Measurements from ENCODE around the gene SHLD2. TPM values are rescaled to one million over a fixed set of nuclear protein-coding genes. Genes with fewer than 3 reads are reported as not detected.
"Not testable (repeated sequence)": the region's sequence is repeated elsewhere in the genome, so short reads cannot be mapped to it uniquely, and the experiment has no call there.

Gene SHLD2, protein sequence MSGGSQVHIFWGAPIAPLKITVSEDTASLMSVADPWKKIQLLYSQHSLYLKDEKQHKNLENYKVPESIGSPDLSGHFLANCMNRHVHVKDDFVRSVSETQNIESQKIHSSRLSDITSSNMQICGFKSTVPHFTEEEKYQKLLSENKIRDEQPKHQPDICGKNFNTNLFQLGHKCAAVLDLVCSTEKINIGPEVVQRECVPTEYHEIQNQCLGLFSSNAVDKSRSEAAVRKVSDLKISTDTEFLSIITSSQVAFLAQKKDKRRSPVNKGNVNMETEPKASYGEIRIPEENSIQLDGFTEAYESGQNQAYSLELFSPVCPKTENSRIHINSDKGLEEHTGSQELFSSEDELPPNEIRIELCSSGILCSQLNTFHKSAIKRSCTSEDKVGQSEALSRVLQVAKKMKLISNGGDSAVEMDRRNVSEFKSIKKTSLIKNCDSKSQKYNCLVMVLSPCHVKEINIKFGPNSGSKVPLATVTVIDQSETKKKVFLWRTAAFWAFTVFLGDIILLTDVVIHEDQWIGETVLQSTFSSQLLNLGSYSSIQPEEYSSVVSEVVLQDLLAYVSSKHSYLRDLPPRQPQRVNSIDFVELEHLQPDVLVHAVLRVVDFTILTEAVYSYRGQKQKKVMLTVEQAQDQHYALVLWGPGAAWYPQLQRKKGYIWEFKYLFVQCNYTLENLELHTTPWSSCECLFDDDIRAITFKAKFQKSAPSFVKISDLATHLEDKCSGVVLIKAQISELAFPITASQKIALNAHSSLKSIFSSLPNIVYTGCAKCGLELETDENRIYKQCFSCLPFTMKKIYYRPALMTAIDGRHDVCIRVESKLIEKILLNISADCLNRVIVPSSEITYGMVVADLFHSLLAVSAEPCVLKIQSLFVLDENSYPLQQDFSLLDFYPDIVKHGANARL
- 32.7 TPM for total RNA-seq (ENCODE audit: insufficient read depth, low replicate concordance)

- DNase-seq (ENCODE audit: low spot score) = peak; percentile 92
Observed at GRCh38 chr10:87094373-87095235, at the start of gene SHLD2, which contains the start of gene GLUD1. Gene SHLD2, plus strand, starts transcription at chr10:87095206. Its CDS starts 56,149 bp downstream, at chr10:87151355. Gene GLUD1, minus strand, starts transcription at chr10:87094843. Its CDS starts 74 bp downstream, at chr10:87094769.

GRCh38 chr10:87045434-87045938 is 49.5 kb upstream of the SHLD2 start:
- no peak for DNase-seq (ENCODE audit: low spot score)

DNA sequence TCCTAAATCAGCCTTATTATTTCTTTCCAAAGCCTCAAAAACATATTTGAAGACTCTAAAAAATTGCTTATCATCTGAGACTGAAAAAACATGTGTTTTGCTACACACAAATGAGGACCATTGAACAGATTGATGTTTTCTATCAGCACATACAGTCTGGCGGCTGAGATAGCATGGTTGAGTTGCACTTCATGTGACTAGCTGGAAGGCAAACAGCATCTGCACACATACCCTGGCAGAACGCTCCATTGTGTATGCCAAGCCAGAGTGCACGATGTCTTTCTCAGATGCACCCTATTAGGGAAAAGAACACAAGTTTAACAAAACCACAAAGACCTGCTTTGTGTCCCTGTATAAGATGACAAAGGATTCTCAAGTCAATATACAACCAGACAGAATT is 41.9 kb upstream of the SHLD2 start:
- DNase-seq (ENCODE audit: low spot score) = no peak

- DNase-seq (ENCODE audit: low spot score) = no peak
Observed at GRCh38 chr10:87053577-87054181, 41.3 kb upstream of the SHLD2 start.

DNA sequence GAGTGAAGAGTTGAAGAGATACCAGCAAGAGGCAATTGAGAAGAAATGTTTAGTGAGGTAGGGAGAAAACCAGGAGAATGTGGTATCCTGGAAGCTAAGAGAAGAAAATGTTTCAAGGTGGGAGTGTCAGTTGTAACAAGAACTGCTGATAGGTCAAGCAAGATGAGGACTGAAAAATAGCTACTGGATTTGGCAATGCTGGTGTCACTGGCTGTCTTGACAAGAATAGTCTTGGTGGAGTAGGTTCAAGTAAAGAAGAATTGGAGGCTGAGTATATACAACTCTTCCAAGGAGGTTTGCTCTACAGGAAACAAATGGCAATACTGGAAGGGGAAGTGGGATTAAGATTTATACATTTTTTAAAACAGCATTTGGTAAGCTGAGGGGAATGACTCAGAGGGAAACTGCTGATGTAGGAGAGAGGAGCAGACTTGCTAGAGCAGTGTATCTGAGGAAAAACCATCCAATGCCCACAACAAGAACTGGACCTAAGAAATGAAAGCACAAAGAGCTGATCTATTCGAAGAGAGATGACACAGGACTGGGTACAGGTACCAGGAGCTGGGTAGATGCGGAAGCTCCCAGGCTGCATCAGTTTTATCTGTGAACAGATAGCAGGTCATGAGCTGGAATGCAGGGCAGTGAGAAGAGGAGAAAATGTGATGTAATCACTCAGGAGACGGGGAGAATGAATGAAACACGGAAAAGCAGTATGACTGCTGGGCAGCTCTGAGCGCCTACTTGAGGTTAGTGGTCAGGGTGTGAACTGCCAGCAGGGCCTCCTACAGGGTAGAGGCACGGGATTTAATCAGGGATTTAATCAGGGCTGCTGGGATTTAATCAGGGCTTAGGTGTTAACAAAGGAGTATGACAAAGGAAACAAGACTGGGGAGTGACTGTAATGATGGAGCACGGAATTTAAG is 40.4 kb upstream of the SHLD2 start:
- peak; percentile 47 for DNase-seq (ENCODE audit: low spot score)

DNA sequence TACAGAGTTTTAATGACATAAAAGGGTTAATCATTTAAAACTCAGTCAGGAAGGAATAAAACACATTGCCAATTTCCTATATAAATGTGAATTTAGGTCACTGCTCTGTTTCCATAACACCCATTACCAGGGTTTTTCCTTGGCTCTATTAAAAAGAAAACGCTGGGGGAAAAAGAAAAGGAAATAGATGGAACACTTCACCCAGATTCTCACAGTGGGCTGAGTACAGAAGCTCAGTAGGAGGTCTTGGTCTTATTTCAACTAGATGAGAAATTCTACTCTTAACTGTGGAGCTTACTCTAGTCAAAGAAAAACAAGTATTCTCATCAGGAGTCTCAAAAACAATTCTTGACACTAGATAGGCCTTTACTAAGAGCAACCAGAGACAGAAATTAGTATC is 36.8 kb upstream of the SHLD2 start:
- DNase-seq (ENCODE audit: low spot score) = no peak

- no peak for DNase-seq (ENCODE audit: low spot score)
Observed at GRCh38 chr10:87059401-87059800, 35.6 kb upstream of the SHLD2 start.

DNA sequence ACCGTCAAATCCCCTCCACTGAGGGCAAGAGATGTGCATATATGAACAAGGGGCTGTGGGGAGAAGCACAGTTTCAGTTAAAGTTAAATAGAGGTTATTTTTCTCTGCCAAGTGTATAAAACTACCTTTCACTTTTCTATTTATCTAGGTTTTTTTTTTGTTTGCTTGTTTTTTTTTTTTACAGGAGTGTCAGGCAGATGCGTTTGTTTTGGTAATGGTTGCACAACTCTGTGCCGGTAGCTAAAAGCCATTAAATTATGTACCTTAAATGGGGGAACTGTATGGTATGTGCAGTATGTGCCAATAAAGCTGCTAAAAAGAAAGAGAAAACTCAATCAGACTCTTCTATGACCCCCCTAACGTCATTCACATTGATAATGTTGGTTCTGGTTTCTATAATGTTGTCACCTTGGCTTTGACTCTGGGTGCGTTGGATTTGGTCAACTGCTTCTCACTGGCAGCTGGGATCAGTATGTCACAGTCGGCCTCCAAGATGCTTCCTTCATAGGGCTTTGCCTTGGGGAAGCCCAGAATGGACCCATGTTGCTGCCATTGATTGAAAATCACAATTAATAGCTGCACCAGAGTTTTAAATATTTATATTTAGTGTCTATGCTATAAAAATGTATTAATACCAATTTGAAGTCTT is 34.6 kb upstream of the SHLD2 start:
- DNase-seq (ENCODE audit: low spot score) = no peak

DNA sequence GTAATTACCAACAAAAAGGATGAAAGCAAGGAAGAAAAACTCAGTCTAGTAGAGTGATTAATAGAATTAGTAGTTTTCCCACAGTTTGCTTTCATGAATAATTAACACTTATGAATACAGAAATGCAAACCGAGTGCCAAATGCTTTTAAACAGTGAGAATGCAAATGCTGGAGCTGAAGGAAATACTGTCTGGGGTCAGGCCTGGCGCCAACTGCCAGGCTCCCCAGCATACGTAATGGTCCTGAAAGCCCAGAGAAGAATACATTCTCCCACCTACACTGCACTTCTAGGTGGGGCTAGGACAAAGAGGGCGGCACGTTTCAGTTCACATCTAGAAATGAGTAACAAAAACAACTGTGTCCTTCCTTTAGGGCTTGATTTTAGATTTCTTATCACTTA is 30.4 kb upstream of the SHLD2 start:
- no peak for DNase-seq (ENCODE audit: low spot score)

DNA sequence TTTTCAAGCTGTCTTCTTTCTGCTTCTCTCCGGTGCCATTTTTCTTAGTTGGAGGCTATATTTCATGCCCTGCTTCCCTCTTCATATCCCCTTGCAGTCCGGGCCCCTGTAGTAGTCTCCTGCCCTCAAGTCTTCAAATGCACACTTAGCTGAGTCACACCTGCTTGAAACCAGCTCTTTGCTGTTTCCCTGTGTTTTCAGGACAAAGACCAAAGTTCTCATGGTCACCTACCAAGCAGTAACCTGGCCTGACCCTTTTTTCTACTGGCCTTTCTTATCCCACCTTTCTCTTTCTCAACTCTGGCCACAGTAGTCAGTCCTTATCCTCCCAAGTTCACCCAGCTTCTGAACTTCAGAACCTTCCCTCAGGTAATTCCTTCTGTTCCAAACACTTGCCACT is 28.8 kb upstream of the SHLD2 start:
- DNase-seq (ENCODE audit: low spot score) = no peak

DNA sequence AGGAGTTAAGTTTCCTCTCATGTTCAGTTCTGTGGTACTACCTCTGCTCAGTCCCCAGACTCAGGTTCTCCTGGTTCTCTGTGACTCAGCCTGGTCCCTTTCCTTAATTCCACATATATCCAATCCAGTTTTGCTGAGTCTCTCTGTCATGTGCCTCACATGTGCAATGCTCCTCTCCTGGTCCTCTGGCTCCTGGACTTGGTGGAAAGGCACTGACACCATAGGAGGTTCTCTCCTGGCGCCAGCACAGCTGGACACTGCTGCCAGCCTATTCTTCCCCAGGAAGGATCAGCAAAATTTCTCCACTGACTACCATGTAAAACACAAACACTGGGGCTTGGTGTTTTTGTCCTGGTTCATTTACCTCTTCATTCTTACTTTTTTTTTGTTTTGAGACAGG is 28.1 kb upstream of the SHLD2 start:
- DNase-seq (ENCODE audit: low spot score) = no peak

GRCh38 chr10:87068281-87068680 is 26.7 kb upstream of the SHLD2 start:
- DNase-seq (ENCODE audit: low spot score) = no peak

DNA sequence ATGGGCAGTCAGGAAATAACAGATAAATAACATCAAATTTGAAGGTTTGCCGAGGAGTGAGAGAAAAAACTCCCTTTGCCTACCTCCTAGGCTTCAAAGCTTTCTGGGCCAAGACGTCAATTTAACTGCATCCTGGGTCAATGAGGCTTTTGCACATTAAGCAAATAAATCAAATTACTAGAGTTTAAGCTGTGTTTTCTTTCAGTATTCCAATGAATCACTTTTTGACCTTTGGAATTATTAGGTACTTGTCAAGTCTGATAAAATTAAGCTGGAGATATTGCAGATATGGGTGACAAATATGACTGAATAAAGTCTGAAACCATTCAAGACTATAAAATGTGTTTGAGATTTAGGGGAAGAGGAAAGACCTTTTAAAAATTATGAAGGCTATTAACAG is 22.6 kb upstream of the SHLD2 start:
- no peak for DNase-seq (ENCODE audit: low spot score)

DNA sequence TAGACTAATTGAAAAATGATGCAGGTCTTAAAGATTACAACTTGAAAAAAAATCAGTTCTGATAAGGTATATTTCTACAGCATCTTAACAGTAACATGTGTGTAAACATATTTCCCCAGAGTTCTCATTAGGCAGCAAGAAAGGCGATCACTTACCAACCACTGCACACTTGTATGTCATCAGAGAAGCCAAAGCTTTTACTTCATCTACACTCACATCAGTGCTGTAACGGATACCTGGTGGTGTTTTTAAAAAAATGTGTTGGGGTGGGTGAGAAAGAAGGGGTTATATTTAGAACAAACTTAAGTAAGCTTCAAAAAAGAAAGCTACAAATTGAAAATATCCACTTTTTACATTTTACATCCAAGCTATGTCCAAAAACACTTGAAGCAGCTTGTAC is 18.6 kb upstream of the SHLD2 start:
- not testable (repeated sequence) for DNase-seq (ENCODE audit: low spot score)

DNA sequence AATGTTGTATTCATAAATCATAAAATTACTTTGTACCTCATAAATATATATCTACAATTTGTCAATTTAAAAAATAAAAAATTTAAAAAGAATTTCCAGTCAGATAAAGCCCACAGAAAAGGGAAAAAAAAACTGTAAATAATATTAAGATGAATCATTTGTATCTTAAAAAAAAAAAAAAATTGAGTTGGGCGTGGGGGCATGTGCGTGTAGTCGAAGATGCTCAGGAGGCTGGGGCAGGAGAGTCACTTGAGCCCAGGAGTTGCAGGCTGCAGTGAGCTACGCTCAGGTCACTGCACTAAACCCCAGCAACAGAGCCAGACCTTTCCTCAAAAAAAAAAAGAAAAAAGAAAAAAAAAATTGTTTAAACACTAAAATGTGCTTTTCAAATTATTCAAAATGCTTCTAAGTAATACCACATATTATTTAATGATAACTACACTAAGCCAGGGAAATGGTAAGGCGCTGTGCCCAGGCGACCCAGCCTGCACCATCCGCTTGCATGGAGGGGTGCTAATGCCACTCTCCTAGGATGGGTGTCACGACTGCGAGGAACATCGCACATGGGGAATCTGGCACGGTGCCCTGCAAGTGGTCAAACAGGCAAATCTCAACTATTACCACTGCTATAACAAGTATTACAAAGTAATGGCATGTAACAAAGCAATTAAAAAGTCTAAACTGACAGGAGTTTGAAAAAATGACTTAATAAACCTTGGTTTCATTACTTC is 15.7 kb upstream of the SHLD2 start:
- DNase-seq (ENCODE audit: low spot score) = no peak

DNA sequence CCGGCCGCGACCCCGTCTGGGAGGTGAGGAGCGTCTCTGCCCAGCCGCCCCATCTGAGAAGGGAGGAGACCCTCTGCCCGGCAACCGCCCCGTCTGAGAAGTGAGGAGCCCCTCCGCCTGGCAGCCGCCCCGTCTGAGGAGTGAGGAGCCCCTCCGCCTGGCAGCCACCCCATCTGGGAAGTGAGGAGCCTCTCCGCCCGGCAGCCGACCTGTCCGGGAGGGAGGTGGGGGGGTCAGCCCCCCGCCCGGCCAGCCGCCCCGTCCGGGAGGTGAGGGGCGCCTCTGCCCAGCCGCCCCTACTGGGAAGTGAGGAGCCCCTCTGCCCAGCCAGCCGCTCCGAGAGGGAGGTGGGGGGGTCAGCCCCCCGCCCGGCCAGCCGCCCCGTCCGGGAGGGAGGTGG is 14.4 kb upstream of the SHLD2 start:
- DNase-seq (ENCODE audit: low spot score) = not testable (repeated sequence)

GRCh38 chr10:87081574-87081973 is 13.4 kb upstream of the SHLD2 start:
- not testable (repeated sequence) for DNase-seq (ENCODE audit: low spot score)

DNA sequence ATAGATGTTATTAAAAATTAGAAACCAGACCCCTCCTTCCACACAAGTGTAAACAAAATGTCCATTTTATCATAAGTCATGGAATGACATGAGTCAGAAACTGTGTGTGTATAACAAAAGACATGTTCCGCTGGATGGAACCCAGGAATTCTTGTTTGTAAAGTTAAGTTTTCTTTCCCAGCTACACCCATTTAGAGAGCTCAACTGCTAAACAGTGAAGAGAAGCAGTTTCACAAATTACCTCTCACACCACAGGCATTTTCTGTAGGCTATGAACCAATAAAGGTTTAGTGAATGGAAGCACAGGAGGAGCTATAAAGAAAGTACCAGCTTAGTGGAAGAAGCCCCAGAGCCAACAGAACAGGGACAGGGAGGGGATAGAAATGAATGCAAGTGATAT is 12.8 kb upstream of the SHLD2 start:
- DNase-seq (ENCODE audit: low spot score) = peak; percentile 46

Data from umbilical cord (tissue), 2 donors.